ENCODE data around the gene TRAM2.

The TRAM2 gene

GRCh38 chr6:52505726-52506409, 71.0 kb downstream of the TRAM2 start:
- no peak for DNase-seq

- DNase-seq = no peak
Observed at GRCh38 chr6:52504782-52505136, 72.1 kb downstream of the TRAM2 start.

- DNase-seq = peak; percentile 71
Observed at GRCh38 chr6:52503851-52504781, 72.7 kb downstream of the TRAM2 start.

- no peak for DNase-seq
Observed at GRCh38 chr6:52503323-52503747, 73.5 kb downstream of the TRAM2 start.

GRCh38 chr6:52502306-52503029, 74.4 kb downstream of the TRAM2 start:
- DNase-seq = no peak

GRCh38 chr6:52500238-52501129, 76.4 kb downstream of the TRAM2 start:
- DNase-seq = no peak

GRCh38 chr6:52499681-52500236, 77.1 kb downstream of the TRAM2 start:
- DNase-seq = no peak

GRCh38 chr6:52499026-52499425, 77.8 kb downstream of the TRAM2 start:
- DNase-seq = no peak

GRCh38 chr6:52498538-52499017, 78.3 kb downstream of the TRAM2 start:
- DNase-seq = no peak

- no peak for DNase-seq
Observed at GRCh38 chr6:52497652-52498408, 79.0 kb downstream of the TRAM2 start.

- DNase-seq = no peak
Observed at GRCh38 chr6:52496631-52497030, 80.2 kb downstream of the TRAM2 start.

GRCh38 chr6:52495922-52496321, 80.9 kb downstream of the TRAM2 start:
- DNase-seq = no peak

GRCh38 chr6:52494298-52495072, 82.4 kb downstream of the TRAM2 start:
- DNase-seq = no peak

- DNase-seq = no peak
Observed at GRCh38 chr6:52493669-52494068, 83.2 kb downstream of the TRAM2 start.

GRCh38 chr6:52491203-52492069, 85.4 kb downstream of the TRAM2 start:
- DNase-seq = no peak

GRCh38 chr6:52489881-52490280, 87.0 kb downstream of the TRAM2 start:
- no peak for DNase-seq

GRCh38 chr6:52483671-52484003, 93.2 kb downstream of the TRAM2 start:
- no peak for DNase-seq

- no peak for DNase-seq
Observed at GRCh38 chr6:52482903-52483670, 93.8 kb downstream of the TRAM2 start.

GRCh38 chr6:52475307-52475706, 101.6 kb downstream of the TRAM2 start:
- DNase-seq = no peak
